GM18861 (cell line): ENCODE measurements around the gene PCDHGC3.

Experiments used
- ATAC-seq: cut with Tn5 transposase; IDR thresholded peaks from one replicate; pipeline ENCODE4 v1.9.1; 2021; ENCODE audit not compliant: unreplicated experiment

Gene PCDHGC3

DNA sequence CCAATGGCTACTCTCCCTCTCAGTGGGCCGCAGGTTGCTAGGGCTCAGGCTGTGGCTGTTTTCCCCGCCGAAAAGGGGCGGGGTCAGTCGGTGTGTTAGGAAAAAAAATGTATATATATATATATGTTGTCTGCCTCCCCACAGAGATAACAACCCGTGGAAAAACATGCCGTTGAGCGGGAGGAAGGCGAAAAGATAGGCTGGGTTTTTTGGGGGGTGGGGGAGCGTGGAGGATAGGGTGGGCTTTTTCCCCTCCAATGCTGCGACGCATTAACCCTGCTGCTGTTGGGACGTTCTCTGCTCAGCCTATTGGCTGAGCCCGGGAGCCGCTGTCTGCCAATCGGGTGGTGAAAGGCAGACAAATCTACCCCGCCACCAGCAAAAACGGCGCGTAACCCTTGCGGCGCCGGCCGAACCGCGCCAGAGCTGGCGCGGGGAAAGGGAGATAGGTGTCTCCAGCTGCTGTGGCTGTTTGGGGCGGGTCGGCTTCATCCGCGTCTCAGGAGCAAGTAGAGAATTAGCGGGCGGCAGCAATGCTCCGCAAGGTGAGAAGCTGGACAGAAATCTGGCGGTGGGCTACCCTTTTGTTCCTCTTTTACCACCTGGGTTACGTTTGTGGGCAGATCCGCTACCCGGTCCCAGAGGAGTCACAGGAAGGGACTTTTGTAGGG is 9.0 kb downstream of the PCDHGC3 start, which contains the start of gene PCDHGC4:
Gene PCDHGC4, plus strand, starts transcription at position 390 of the 671 bp plus-strand sequence. Its CDS starts 144 bp downstream, at position 534.
- ATAC-seq = no peak

DNA sequence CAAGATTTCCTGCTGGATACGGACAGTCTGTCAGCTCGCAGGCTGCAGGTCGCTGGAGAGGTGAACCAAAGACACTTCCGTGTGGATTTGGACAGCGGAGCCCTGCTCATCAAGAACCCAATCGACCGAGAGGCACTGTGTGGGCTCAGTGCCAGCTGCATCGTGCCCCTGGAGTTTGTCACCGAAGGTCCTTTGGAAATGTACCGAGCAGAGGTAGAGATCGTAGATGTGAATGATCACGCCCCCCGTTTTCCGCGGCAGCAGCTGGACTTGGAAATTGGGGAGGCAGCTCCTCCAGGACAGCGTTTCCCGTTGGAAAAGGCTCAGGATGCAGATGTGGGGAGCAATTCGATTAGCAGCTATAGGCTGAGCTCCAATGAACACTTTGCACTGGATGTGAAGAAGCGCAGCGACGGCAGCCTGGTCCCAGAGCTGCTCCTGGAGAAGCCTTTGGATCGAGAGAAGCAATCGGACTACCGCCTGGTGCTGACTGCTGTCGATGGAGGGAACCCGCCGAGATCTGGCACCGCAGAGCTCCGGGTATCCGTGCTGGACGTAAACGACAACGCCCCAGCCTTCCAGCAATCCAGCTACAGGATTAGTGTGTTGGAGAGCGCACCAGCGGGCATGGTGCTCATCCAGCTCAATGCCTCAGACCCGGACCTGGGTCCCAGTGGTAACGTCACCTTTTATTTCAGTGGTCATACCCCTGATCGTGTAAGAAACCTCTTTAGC is 9.7 kb downstream of the PCDHGC3 start:
- no peak for ATAC-seq

DNA sequence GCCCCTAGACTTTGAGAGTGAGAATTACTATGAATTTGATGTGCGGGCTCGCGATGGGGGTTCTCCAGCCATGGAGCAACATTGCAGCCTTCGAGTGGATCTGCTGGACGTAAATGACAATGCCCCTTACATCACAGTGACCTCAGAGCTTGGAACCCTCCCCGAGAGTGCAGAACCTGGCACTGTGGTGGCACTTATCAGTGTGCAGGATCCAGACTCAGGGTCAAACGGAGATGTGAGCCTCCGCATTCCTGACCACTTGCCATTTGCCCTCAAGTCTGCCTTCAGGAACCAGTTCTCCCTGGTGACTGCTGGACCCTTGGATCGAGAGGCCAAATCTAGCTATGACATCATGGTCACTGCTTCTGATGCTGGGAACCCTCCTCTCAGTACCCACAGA is 10.3 kb downstream of the PCDHGC3 start:
- ATAC-seq = no peak

DNA sequence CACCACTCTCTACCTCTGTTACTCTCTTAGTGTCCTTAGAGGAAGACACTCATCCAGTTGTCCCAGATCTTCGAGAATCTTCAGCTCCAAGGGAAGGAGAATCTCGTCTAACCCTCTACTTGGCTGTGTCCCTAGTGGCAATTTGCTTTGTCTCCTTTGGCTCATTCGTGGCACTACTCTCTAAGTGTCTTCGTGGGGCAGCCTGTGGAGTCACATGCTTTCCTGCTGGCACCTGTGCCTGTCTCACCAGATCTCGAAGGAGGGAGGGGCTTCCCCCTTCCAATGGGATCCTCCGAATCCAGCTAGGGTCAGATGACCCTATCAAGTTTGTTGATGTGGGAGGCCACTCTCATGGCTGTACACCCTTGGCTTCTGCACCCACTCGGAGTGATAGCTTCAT is 11.4 kb downstream of the PCDHGC3 start:
- no peak for ATAC-seq

DNA sequence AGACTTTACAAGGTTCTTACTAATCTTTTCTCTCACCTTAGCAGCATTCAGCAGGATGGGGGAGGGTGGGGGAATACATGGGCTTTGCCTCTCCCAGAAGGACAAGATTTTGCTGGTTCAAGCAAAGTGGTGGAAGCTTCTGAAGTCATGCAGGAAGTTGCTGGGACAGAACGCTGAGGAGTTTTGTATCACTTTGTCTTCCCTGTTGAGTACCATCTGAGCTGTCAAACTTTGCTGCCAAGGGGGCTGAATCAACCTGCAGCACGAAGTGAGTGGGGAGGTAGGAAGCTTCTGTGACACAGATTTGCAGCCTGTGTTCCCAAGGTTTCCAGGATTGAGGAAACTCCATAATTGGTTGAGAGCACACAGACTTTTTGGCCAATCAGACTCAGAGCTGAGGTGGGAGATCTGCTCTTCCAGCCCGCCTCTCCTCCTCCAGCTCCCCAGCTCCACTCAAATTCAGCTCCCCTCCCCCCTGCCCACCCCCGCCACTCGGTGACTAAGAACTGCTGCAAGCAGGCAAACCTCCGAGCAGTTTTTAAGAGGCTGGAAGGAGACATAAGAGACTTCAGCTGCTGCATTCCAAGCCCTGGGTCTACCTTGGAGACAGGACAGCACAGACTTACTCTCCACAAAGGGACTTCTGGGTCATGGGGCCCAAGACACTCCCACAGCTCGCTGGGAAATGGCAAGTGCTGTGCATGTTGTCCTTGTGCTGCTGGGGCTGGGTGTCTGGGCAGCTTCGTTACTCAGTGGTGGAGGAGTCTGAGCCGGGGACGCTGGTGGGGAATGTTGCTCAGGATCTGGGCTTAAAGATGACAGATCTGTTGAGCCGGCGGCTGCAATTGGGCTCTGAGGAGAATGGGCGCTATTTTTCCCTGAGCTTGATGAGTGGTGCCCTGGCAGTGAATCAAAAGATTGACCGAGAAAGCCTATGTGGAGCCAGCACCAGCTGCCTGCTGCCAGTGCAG is 13.1 kb downstream of the PCDHGC3 start, which contains the start of gene PCDHGC5:
Gene PCDHGC5, plus strand, starts transcription at position 491 of the 971 bp plus-strand sequence. Its CDS starts 160 bp downstream, at position 651.
- no peak for ATAC-seq

DNA sequence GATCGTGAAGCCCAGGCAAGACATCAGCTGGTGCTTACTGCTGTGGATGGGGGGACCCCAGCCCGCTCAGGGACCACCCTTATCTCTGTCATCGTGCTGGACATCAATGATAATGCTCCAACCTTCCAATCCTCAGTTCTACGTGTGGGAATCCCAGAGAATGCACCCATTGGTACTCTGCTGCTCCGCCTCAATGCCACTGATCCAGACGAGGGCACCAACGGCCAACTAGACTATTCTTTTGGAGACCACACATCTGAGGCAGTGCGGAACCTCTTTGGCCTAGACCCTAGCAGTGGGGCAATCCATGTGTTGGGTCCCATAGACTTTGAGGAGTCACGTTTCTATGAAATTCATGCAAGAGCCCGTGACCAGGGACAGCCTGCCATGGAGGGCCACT is 14.1 kb downstream of the PCDHGC3 start:
- ATAC-seq = no peak

DNA sequence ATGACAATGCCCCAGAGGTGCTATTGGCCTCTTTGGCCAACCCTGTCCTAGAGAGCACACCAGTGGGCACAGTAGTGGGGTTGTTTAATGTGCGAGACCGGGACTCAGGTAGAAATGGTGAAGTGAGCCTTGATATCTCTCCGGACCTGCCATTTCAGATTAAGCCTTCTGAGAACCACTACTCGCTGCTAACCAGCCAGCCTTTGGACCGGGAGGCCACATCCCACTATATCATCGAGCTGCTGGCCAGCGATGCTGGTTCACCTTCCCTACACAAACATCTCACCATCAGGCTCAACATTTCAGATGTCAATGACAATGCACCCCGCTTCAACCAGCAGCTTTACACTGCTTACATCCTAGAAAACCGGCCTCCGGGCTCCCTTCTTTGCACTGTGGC is 14.5 kb downstream of the PCDHGC3 start:
- no peak for ATAC-seq

DNA sequence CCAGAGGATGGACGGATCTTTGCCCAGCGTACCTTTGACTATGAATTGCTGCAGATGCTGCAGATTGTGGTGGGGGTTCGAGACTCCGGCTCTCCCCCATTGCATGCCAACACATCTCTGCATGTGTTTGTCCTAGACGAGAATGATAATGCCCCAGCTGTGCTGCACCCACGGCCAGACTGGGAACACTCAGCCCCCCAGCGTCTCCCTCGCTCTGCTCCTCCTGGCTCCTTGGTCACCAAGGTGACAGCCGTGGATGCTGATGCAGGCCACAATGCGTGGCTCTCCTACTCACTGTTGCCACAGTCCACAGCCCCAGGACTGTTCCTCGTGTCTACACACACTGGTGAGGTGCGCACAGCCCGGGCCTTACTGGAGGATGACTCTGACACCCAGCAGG is 15.0 kb downstream of the PCDHGC3 start:
- no peak for ATAC-seq

DNA sequence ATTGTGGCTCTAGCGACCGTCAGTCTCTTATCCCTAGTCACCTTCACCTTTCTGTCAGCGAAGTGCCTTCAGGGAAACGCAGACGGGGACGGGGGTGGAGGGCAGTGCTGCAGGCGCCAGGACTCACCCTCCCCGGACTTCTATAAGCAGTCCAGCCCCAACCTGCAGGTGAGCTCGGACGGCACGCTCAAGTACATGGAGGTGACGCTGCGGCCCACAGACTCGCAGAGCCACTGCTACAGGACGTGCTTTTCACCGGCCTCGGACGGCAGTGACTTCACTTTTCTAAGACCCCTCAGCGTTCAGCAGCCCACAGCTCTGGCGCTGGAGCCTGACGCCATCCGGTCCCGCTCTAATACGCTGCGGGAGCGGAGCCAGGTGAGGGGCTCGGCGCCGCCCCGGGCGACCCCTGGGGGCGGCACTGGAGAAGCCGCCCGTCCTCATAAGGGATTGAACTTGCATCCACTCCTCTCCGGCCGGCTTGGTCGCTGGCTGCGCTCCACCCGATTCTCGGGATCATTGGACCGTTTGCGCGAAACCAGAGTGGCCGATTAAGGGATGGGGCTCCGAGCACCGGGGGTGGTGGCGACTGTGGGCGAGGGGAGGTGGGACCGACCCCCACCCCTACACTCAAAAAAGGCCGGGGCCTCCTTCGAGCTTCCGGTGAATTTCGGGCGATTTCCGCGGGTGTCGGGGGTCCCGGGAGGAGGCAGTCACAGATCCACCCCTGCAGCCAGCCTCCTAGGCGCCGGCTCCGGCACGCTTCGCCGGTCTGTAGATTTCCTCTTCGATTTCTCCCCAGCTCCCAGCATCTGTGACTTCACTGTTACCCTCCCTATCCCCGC is 15.8 kb downstream of the PCDHGC3 start:
- peak; percentile 6 for ATAC-seq

DNA sequence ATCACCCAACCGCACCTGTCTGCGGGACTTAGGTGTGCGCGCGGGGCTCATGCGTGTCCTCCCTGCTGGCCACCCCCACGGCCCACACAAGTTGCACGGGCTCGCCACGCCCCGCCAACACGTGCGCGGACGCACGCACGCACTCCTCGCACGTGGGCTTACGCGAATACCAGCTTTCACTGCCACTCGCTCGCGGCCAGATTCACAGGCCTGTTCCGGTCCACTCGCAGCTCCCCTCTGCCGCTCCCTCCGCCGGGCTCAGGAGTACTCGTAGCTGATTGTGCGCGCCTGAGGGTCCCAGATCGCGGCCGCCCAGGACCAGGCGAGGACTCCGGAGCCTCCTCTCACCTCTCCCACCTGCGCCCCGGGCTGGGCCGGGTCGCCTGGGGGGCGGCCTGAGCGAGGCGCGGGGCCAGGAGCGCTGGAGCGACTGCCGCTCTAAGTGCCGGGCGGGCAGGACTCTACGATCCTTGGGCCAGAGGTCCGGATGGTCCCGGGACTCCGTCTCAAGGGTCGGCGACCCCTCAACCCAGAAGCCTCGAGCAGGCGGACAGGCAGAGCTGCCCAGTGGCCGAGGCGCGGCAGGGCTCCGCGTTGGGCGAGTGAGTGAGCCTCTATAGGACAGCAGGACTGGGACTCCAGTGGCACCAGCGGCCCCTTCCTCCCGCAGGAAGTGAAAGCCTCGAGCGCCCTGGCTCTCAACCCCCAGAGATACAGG is 16.6 kb downstream of the PCDHGC3 start:
- peak; percentile 45 for ATAC-seq

DNA sequence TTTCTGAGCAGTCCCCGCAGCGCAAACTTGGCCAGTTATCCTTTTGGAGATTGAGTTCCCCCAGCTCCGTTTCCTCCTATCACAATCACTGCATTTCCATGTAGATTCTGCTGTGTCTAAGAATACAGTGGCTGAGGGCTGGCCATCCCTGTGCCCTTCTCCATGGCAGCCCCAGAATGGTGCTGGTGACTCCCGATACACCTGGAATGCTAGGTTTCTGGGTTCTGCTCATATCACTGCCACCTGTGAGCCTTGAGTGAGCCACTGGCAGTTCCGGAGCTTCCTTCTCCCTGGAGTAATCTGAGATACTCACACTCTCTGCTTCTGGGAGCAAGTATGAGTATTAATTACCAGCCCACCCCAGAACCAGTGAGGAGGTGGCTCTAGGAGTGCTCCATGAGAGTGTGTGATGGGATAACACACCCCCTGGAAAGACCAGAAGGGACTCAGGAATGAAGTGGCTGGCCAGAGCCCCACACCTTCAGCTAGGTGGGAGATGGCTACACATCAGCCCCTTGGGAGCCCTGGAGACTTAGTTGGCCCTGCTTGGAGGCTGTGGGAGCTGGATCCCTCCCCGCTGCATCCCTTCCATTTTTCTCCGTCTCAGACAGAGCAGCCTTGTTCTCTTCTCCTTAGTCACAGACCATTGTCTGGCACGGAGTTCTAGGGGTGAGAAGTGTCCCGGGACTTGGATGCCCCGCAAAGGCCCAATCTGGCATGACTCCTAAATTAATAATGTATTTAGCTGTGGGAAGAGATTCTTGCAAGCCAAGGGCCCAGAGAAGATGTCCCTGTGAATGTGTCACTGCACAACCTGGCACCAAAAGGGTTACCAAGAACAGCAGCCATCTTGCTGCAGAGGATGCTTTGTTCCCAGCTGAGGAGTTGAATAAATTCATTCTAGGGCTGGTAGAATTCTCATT is 18.0 kb downstream of the PCDHGC3 start:
- no peak for ATAC-seq

DNA sequence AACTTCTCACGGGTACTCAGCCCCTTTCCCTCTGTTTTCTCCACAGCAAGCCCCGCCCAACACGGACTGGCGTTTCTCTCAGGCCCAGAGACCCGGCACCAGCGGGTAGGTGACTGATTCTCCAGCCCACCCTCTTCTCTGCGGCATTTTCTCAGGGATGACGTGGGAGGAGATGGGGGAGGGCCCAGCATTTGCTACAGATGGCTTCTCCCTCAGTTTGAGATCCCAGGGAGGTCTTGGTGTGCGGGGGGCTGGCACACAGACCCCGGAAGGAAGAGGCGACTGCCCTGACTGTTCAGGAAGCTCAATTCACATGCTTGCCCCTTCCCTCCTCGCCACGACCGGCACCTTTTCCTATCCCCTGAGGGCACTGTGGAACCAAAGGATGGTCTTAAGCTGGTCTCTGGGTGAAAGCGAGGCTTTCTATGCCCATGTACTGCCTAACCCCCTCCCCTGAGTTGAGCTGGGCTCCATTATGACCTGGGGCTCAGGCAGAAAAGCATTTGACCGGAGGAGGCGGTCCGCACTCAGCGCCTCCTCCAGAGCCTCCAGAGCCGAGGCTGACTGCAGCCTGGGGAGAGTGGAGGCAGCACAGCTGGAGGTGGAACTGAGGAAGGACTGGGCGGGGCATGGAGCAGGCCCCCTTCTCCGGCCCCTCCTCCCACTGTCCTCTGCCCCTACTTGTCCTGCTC is 19.1 kb downstream of the PCDHGC3 start:
- ATAC-seq = no peak

DNA sequence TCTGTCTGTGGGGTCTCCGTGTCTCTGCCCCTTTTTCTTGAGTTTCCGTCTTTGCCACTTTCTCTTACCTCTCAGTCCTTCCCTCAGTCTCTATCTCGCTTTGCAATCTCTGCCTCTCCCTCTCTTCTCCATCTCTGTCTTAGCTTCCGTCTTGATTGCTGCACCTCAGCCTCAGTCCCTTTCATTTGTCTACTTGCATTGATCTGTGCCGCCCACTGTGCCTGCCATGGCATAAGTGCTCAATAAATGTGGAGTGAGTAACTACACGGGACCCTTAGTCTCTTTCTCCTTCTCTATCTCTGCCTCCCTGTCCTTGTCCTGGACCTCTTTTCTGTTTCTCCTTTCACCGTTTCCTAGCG is 19.7 kb downstream of the PCDHGC3 start:
- ATAC-seq = no peak

DNA sequence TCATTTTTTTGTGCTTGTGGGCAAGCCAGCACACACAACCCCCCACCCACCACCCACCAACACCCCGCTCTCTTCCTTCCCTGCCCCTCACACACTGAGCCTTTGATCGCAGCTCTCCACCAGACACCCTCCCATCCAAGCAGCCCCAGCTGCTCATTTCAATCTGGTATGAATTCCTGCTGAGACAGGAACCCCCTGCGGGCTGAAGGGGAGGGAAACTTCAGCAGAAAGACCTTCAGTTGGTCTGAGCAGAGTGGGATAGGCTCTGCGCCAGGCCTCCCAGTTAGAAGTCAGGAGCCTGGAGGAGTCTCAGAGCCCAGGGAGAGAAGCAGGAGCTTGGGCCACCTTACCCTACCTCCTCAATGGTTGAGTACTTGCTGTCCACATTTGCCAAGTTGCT is 20.3 kb downstream of the PCDHGC3 start:
- ATAC-seq = no peak

DNA sequence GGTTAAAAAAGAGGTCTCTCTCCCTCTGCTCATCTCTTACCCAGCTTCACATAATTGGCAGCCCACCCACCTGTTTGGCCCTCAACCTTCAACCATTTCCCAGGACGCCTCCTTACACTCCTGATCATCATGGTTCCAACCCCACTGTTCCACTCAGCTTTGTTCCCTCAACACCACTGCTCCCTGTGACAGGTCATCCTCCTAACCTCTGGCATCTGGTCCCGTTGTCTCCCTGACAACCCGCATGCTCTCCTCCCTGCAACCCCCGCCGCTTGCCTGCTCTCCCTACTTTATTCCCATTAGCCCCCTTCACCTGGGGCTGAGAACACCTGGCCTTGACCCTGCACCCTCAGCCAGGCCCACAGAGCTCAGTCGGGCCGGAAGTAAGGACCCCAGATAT is 26.0 kb downstream of the PCDHGC3 start:
- no peak for ATAC-seq

DNA sequence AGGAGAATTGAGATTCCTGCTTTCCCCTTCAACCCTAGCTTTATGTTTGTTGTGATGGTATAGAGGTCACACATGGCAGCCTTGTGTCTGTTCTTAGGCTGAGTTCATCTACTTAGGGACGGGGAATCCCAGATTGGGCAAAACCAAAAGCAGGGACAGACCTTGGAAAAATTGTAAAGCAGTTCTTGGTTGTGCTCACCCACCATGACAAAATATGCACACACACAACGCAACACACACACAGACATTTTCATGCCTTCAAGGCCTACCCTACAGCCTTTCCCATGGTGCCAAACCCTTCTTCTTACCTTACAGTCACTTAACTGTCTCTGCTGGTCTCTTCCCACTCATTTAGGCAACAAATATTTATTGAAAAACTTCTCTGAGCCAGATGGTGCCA is 27.9 kb downstream of the PCDHGC3 start:
- ATAC-seq = no peak

DNA sequence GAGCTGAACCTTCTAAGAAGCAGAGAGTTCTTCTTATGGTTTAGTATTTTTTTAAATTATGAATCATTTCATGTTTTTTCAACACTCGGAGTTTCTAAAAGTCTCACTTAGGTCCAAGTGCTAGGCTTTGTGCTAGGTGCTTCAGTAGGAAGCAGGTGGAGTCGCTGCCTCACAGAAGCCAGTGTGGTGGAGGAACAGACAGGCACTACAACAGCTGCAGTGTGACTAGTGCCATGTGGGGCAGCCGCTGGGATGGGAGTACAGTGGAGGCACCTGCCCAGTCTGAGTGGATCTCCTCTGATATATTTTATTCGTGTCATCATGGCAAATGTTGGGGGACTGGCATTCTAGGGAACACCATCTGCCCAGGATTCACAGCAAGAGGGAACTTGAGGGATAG is 28.4 kb downstream of the PCDHGC3 start:
- no peak for ATAC-seq
